NCI-H460 (cell line): Measurements from ENCODE around the gene CRB1. TPM values are rescaled to one million over a fixed set of nuclear protein-coding genes. Genes with fewer than 3 reads are reported as not detected.
A peak's percentile ranks its signal among the peaks of the same experiment; 100 is the strongest.
"Not testable (repeated sequence)": the region's sequence is repeated elsewhere in the genome, so short reads cannot be mapped to it uniquely, and the experiment has no call there.

Experiments
- DNase-seq: peaks from one replicate; pipeline ENCODE4 v3.0.0-alpha.2; 2016; ENCODE audit warnings: low read depth; ENCODE audit errors: extremely low read depth
- total RNA-seq: library from RNA; depleted of rRNA; stranded (reverse); fragments of >200 nt; shearing (Covaris generic); gene quantifications from 2 replicates; pipeline ENCODE4 v1.2.3, GENCODE V29; 2014

The CRB1 gene
- total RNA-seq, 1 experiment from 2014 or later: 0.27 TPM

GRCh38 chr1:197394831-197395608 is 127.0 kb downstream of the CRB1 start:
- no peak for DNase-seq

GRCh38 chr1:197397895-197398294 is 129.8 kb downstream of the CRB1 start:
- no peak for DNase-seq

GRCh38 chr1:197399755-197400521 is 131.9 kb downstream of the CRB1 start:
- DNase-seq: peak; percentile 73

GRCh38 chr1:197400522-197400902 is 132.5 kb downstream of the CRB1 start:
- no peak for DNase-seq

GRCh38 chr1:197402189-197402588 is 134.1 kb downstream of the CRB1 start:
- DNase-seq: no peak

GRCh38 chr1:197404774-197405173 is 136.7 kb downstream of the CRB1 start:
- DNase-seq: not testable (repeated sequence)

- DNase-seq: not testable (repeated sequence)
Measured at GRCh38 chr1:197405614-197406013, 137.6 kb downstream of the CRB1 start.

- DNase-seq: no peak
Measured at GRCh38 chr1:197413564-197413963, 145.5 kb downstream of the CRB1 start.

GRCh38 chr1:197415221-197415620 is 147.2 kb downstream of the CRB1 start:
- peak; percentile 24 for DNase-seq

GRCh38 chr1:197418693-197419092 is 150.6 kb downstream of the CRB1 start:
- DNase-seq: no peak

- peak; percentile 44 for DNase-seq
Measured at GRCh38 chr1:197422993-197423392, 154.9 kb downstream of the CRB1 start.

GRCh38 chr1:197424380-197424779 is 156.3 kb downstream of the CRB1 start:
- no peak for DNase-seq

- DNase-seq: no peak
Measured at GRCh38 chr1:197429372-197429771, 161.3 kb downstream of the CRB1 start.

GRCh38 chr1:197435224-197435623 is 167.2 kb downstream of the CRB1 start:
- DNase-seq: no peak

- no peak for DNase-seq
Measured at GRCh38 chr1:197437601-197438000, 169.5 kb downstream of the CRB1 start.

- no peak for DNase-seq
Measured at GRCh38 chr1:197438010-197438790, 170.1 kb downstream of the CRB1 start.

GRCh38 chr1:197439708-197440280 is 171.7 kb downstream of the CRB1 start:
- DNase-seq: no peak

GRCh38 chr1:197440715-197441114 is 172.7 kb downstream of the CRB1 start:
- no peak for DNase-seq

- peak; percentile 89 for DNase-seq
Measured at GRCh38 chr1:197441999-197442414, 174.0 kb downstream of the CRB1 start.

- DNase-seq: no peak
Measured at GRCh38 chr1:197444755-197445154, 176.7 kb downstream of the CRB1 start.
